HG03139 (cell line): Measurements from ENCODE around the gene PARP6.
"Not testable (repeated sequence)": the region's sequence is repeated elsewhere in the genome, so short reads cannot be mapped to it uniquely, and the experiment has no call there.

Experiments used
- ATAC-seq: cut with Tn5 transposase; IDR thresholded peaks from one replicate; pipeline ENCODE4 v1.9.1; 2021; ENCODE audit not compliant: unreplicated experiment

PARP6 gene

DNA sequence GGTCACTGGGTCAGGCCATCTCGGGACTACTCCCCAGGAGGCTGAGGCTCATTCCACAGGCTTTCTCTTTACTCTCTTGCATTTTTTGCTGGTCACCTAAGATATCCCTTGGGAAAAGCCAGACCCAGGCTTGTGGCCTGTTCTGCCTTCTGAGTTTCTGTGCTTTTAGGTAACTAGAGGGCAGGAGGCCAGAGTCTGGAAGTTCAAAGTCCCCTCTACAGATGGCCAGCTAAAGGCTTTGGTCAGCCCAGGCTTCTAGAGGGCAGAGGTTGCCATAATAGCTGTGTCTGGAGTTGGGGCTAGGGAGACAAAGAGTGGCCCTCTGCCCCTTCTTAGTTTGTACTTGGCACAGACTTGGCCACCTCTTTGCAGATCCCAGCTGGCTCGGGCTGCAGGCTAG lies 8.4 kb upstream of the PARP6 start:
- ATAC-seq = no peak

DNA sequence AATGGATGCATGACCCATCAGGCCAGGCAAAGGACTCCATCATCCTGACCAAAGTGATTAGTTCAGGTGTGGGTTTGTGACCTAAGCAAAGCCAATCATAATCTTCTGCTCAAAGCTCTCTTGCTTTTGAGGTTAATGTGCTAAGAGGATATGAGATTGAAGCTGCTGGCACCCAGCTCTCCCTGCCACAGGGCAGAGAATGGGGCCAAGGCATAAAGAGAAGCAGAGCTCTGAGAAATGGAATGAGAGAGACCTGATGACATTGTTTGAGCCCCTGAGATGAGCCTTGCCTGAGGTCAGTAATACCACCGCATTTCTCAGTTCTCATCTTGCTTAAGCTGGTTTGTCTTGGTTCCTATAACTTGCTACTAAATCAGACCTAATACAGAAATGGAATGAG lies 6.4 kb upstream of the PARP6 start:
- ATAC-seq = no peak

DNA sequence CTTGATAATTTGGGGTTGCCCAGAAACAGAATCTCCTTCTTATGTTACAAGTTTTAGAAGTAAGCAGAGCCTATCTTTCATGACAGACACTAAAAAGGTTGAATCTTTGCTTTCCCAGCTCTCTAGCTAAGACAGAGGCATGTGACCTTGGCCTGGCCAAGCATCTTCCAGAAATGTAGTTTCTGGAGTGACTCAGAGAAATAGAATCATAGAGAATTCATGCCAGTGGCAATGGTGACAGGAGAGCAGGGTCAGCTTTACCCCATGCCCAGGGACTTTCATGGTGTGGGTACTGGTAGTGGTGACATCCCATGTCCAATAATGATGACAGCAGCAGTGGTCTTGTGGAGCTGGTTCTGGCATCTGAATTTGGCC lies 4.0 kb upstream of the PARP6 start:
- ATAC-seq = no peak

DNA sequence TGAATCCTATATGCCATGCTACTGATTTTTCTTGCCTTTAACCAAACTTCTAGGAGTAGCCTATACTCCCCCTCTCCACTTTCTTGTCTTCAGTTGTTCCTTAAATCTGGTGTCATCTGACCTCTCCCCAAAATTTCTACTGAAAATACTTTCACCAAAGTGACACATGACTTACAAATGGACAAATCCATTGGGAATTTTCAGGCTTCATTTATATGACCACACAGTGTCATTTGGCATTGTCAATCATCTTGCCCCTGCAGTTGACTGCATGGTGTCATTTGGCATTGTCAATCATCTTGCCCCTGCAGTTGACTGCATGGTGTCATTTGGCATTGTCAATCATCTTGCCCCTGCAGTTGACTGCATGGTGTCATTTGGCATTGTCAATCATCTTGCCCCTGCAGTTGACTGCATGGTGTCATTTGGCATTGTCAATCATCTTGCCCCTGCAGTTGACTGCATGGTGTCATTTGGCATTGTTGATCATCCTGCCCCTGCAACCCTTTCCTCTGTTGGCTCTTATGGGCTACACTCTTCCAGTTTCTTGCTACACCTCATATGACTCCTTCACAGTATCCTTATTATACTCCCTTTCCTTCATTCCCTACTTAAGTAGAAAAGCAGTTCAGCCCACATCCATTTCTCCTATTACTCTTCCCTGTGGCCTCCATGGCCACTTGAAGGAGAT lies 3.4 kb upstream of the PARP6 start:
- ATAC-seq = not testable (repeated sequence)

DNA sequence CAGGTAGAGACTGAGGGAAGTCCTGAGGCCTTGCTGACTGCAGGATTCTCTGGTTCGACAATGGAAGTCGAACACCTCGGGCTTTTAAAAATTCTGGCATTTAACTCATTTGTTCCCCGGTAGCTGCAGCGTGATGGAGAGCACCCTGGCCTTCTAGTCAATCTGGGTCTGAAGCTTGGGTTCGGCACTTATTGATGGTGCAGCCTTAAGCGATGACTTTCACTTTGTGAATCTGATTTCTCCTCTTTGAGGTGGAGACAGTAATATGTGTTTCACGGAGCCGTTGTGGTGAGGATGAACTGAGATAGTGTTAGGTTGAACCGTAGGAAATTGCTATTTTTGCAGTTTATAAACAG lies 621 bp upstream of the PARP6 start:
- ATAC-seq = no peak

DNA sequence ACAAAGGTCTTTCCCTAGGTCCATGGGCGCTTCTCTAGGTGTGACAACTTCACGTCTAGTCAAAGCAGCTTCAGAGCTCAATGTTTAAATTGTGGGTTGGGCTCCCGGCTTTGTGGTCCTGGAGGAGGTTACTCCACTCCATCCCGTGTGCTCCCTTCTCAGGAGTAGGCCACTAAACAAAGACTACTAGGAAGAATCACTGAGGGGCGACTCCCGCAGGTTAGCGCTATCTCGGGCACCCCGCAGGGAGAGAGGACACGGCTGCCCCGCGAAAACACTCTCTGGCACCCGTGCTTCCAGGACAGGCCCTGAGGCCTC lies 500 bp downstream of the PARP6 start:
- no peak for ATAC-seq

DNA sequence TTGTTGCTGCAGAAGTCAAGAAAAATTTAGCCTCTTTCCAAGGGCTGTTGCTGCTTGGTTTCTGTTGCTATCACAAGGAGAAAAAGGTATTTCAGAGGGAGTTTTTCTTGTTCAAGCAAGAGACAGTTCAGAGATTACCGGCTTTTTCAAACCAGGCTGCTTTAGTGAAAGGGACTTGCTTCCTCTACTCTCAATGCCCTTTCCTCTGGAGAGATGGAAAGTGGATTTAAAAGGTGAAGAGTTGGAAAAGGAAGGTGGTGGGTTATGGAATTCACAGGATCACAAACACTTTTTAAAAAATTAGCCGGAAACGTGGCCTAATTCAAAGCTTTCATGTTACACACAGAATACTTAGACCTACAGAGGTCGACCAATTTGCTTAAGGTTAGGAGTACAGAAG lies 1.1 kb downstream of the PARP6 start:
- no peak for ATAC-seq

DNA sequence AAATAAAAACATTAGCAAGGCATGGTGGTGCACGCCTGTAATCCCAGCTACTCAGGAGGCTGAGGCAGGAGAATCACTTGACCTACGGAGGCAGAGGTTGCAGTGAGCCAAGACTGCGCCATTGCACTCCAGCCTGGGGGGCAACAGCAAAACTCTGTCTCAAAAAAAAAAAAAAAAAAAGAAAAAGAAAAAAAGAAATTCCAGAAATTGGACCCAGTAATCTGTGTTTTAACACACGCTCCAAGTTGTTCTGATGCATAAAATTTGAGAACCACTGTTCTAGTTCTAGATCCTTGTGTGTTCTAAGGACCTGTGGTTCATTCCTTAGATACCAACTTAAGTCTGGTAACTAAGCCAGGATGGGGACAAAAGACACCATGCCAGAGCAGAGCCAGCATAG lies 2.6 kb downstream of the PARP6 start:
- no peak for ATAC-seq

DNA sequence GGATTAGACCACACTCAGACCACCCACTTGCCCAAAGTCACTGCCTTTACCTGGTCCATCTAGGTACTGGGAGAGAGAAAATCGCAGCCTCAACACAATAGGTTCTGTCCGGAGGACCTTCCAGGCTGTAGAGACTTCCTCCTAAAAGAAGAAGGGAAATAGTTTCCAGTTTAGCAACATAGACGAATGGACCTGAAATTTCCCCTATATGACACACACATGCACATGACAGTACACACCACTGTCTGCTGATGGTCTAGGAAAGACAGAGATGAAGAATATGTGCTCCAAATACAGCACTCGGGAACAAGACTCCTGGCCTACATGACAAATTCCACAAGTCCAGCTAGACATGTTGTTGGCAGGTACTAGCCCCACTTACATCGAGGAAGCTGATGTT lies 7.3 kb downstream of the PARP6 start:
- ATAC-seq = no peak

DNA sequence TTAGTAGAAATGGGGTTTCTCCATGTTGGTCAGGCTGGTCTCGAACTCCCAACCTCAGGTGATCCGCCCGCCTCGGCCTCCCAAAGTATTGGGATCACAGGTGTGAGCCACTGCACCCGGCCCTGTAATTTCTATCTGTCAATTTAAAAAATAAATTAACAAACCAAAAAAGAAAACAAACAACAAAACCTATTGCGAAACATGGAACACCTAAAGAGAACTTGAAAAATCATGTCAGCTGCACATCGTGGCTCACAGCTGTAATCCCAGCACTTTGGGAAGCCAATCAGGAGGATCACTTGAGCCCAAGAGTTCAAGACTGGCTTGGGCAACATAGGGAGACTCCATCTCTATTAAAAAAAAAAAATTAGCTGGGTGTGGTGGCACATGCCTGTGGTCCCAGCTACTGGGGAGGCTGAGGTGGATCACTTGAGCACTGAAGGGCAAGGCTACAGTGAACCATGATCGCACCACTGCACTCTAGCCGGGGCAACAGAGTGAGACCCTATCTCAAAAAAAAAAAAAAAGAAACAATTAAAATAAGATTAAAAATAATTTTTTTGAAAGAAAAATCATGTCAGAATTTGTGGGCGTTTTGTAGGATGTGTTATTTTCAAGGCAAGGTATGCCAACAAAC lies 19.6 kb downstream of the PARP6 start:
- ATAC-seq = no peak

DNA sequence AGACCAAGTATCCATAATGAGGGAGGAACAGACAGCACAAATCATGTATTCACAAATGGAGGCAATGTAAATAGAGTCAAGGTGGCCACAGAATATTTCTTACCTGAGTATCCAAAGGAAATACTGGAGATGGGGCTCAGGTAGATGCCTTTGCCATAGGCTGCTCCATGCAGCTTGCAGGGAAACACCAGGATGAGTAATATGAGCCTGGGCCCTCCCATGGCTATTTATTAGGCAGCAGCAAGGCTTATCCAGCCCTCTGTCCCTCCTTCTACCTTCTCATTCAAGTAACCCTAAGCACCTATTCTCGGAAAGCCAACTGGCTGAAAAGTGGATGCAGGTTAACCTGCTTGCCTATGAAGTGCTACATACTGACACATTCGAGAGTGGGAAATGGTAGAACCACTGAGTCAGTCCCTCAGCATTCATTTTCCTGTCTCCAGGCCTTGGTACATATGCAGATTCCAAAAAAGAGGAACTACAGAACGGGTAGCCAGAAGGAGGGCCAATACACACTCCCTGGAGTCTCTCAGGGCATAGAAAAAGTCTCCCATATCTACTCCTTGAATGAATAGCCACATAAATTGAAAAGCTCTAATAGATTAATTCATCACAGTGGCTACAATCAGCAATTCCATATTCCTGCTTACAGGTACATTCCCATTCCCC lies 23.1 kb downstream of the PARP6 start:
- no peak for ATAC-seq

DNA sequence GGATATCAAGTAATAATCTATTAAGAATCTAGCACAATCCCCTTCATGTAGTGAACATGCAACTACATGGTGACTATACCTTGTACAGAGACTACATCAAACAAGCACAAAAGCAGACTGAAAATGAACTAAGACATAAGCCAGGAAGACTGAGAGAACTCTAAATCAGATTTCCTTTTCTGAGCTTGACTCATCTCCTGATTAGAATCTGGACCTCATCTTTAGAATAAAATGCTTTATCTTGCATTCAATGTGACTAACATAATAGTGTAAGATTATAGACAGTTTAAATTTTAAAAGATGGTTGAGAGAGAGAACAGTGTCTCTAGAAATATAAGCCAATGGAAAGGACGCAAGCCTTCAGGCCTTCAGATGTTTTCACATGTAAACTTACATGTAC lies 23.8 kb downstream of the PARP6 start:
- no peak for ATAC-seq

DNA sequence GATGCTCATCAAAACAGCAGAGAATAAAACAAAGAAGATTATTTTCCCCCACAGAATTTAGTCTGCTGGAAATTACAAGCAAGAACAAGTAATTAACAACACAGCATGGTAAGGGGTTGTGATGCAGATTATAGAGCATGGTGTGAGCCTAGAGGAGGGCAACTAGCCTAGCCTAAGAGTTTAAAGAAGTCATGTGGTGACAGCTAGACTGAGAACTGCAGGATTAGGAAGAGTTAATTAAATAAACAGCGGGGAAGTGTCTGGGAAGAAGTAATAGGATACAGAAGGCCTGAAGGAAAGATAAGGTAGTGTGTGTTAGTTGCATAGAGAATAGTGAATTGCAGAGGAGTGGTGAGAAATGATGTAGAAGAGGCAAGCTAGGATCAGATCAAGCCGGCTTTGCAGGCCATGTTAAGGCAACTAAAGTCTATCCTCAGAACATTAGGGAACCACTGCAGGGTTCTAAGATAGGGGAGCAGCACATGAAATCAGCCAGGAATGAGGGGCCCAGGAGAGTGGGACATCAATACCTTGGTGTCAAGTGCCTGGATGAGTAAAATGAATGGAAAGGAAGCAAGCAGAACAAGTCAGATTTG lies 29.5 kb downstream of the PARP6 start:
- ATAC-seq = no peak

DNA sequence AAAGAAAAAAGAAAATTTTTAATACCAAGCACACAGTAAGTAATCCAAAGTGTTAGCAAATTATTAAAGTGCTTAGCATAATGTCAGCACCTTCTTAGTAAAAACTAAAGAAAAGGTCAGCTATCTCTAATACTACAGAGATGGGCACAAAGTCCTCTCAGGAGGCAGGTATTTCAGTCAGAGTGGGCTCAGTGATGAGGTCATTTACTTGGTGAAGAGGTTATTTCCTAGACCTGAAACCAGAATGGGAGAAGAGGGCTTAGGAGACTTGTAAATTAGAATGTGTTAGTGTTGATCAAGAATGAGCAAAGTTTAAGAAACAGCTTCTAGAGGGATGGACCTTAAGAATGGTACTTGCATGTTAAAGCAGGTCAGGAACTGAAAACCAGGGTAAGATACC lies 32.7 kb downstream of the PARP6 start:
- no peak for ATAC-seq

DNA sequence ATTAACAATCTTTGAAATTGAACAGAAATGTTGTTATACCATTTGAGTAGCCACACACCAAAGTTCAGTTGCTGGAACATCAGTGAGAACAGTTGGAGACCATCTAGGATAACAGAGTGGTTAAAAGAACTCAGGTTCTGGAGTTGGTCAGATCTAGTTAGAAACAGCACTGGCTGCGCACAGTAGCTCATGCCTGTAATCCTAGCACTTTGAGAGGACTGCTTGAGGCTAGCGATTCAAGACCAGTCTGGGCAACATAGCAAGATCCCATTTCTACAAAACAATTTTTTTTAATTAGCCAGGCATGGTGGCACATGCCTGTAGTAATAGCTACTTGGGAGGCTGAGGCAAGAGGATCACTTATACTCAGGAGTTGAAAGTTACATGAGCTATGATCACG lies 33.8 kb downstream of the PARP6 start:
- ATAC-seq = no peak

DNA sequence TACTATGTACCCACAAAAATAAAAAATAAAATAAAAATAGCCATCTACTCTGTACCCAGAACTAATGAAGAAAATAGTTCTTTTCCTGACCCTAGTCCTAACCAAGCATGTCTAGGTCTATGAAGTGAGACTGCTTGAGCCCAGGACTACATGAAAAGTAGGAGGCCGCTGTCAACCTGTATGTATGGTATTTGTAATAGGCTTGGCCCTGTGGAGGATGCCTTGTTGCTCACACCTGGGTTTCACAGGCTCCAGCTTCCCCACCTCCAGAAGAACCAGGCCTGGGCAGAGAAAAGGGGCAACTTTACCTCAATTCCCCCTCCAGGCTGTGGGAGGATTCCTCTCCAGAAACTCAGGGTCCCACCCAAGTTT lies 34.5 kb downstream of the PARP6 start:
- no peak for ATAC-seq

DNA sequence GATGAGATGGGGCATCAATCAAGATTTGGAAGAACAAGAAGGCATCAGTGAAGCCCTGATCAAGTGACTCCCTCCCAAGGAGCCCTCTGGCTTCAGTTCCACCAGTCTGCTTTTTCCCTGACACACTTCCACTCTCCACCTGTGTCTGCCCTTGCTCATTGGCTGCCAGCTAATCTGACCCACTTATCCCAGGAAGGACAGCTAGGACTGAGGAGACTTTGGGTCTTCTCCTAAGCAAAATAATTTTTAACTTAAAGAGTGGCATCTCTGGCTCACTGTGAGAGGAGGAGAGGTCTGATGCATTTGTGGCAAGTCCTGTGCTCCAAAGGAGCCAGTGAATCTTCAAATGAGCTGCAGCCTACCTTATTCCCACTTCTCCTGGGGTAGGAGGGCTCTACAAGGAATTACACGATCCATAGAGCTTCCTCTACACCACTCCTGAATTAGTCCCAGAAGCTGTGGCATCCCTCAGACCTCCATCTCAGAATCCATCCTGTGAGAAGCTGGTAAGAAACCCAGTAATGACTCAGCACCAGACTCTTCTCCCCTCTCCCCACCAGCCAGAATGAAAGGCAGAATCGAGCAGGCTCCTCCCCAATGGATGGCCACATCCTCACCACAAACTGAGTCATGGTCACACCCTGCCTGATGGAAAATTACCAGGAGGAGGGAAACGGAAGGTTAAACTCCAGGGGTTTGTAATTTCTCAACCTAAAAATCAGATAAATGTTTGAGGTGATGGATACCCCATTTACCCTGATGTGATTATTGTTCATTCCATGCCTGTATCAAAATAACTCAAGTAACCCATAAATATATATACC lies 35.1 kb downstream of the PARP6 start:
- peak; percentile 67 for ATAC-seq

DNA sequence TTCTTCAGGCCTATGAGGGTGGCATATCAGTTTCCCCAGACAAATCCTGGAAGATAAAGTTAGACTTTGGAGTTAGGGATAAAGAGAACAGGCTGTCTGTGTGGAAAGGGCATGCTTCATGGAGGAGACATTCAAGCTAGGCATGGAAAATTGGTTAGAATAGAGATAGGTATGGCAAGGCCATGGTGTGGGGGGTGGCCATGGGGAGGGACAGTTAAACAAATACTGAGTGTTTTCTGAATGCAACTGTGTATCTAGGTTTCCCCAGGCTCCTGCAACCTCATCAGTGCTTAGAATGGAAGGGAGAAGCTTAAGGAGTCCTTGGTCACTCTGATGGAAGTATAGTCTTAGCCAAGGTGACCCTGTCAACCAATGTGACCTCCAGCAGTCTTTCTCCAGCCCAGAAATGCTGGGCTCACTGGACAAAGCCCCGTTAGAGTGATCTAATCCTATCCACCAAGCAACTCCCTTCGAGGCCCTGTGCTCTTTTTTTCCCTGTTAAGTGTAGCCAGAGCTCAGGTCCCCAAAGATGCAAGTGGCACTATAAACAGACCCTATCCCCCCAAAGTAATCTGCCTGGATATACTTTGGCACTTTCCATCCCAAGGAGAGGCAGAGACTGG lies 35.9 kb downstream of the PARP6 start:
- no peak for ATAC-seq

DNA sequence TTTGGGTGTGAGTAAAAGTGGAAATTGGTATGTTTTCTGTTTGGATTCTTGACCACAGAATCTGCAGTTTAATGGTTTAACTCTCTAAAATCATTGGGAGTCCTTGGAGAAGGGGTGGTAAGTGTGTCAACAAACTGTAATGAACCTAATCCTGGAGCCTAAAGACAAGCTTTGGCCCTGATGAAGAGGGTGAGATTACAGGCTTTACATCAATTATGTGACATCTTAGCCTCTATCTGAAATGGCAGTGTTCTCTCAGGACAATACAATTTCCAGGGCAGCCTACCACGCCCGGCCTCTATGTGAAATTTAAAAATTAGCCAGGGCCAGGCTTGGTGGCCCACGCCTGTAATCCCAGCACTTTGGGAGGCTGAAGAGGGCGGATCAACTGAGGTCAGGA lies 37.1 kb downstream of the PARP6 start:
- no peak for ATAC-seq

DNA sequence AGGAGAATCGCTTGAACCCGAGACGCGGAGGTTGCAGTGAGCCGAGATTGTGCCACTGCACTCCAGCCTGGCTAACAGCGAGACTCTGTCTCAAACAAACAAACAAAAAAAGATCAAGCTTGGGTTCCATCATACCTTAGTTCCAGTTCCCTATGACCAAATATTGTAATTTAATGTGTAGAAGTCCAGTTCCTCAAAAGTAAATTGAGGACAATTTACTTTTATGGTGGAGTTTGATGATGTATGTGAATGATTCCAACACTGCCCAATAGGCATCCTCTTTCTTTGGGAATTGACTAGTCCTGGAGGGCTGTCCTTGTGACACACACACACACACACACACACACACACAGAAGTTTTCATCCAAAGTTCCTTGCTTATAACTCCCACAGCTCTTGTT lies 38.6 kb downstream of the PARP6 start:
- ATAC-seq = no peak

DNA sequence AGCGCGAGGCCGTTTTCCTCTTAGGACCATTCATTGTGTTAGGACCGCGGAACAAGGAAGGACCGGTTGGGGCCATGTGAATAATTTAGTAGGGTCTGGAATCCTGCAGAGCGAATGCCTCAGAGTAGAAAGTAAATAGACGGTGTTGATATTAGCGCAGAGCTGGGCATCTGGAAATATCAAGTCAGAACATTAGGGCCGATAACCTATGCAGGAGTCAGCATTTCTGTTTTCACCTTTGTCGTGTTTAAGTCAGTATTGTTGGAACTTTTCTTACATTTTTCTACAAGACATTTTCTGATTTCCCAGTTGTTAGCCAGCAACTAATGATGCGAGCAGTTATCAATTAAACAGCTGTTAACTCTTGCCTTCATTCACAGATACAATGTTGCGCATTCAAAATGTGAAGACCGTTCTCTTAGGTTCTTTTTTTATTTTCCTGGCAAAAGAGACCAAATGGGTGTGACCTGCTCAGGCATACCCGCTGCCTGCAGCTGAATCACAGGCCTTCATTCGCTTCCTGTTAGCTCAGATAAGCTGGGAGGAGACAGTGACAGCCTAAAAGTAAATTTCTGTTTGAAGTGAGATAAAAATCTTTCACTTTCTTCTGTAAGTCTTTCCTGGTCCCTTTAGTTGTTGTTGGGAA lies 40.4 kb downstream of the PARP6 start:
- ATAC-seq = no peak
